Endothelial cell of umbilical vein (primary cell): Measurements from ENCODE around the gene MFNG. TPM values are rescaled to one million over a fixed set of nuclear protein-coding genes. Genes with fewer than 3 reads are reported as not detected.

Experiments used
- BruUV-seq: library from RNA; stranded (reverse); fragments of 400-500 nt; replicated peaks from 2 replicates; lab custom pipeline; 2021; lab: Mats Ljungman, UMichigan
- CTCF ChIA-PET: fragments of 300-600, 350-600 bp; sonication (Branson Sonifier 250); formaldehyde crosslinking; loops from one replicate; lab custom pipeline; 2021; ENCODE audit warnings: antibody characterized with exemption, inconsistent platforms; lab: Charles Lee
- POLR2A ChIA-PET: fragments of 300-600, 350-600 bp; sonication (Branson Sonifier 250); formaldehyde crosslinking; loops from one replicate; lab custom pipeline; 2021; ENCODE audit warnings: antibody characterized with exemption, inconsistent platforms; lab: Charles Lee
- DNase-seq: peaks from one replicate; pipeline ENCODE4 v3.0.0-alpha.2; 2011; ENCODE audit warnings: low read depth, low spot score
- FAIRE-seq: peaks from 2 replicates; lab custom pipeline; 2011; peaks lifted over from hg19 to GRCh38; lab: Jason Lieb, UNC
- H2AFZ ChIP-seq: 2 replicates; pipeline ENCODE4 v1.6.0; 2012; ENCODE audit warnings: low read depth, low read length, control low read depth, inconsistent platforms
- H3K27ac ChIP-seq: 2 replicates; pipeline ENCODE4 v1.5.1; 2011; ENCODE audit warnings: low read depth, mild to moderate bottlenecking, control low read depth, low read length, moderate library complexity; ENCODE audit not compliant: insufficient read depth
- H3K27me3 ChIP-seq, 2 experiments: 2 replicates each; pipeline versions ENCODE4 v1.6.0 to v1.6.1; 2011; ENCODE audit warnings: low read length in 2 of 2, mixed read lengths in 1 of 2; ENCODE audit not compliant: control insufficient read depth in 2 of 2, insufficient read depth in 2 of 2
- H3K36me3 ChIP-seq, 2 experiments: 2 replicates in 1 of 2; 3 replicates in 1 of 2; pipeline ENCODE4 v1.5.1; 2011; ENCODE audit warnings: low read length in 2 of 2, mild to moderate bottlenecking in 1 of 2, moderate library complexity in 1 of 2; ENCODE audit not compliant: control insufficient read depth in 2 of 2, insufficient read depth in 2 of 2; ENCODE audit errors: extremely low read depth in 1 of 2
- H3K4me1 ChIP-seq: 3 replicates; pipeline ENCODE4 v1.5.1; 2011; ENCODE audit warnings: mild to moderate bottlenecking, low read length; ENCODE audit not compliant: control insufficient read depth, insufficient read depth; ENCODE audit errors: extremely low read depth
- H3K4me2 ChIP-seq: 2 replicates; pipeline ENCODE4 v1.6.1; 2011; ENCODE audit warnings: low read length, control low read depth, mixed read lengths; ENCODE audit not compliant: insufficient read depth
- H3K4me3 ChIP-seq, 3 experiments: fragments of 200-600 bp in 1 of 3; sonication (generic), shearing (Covaris generic) in 1 of 3; replicated peaks in 1 of 3; 2 replicates each; pipeline ENCODE4 v1.5.1; 2011 to 2016; ENCODE audit warnings: control low read depth in 3 of 3, low read length in 3 of 3, mild to moderate bottlenecking in 2 of 3, inconsistent platforms in 1 of 3, low read depth in 1 of 3, moderate library complexity in 1 of 3; ENCODE audit not compliant: insufficient read depth in 1 of 3
- H3K79me2 ChIP-seq: 2 replicates; pipeline ENCODE4 v1.6.0; 2012; ENCODE audit warnings: low read length, inconsistent platforms; ENCODE audit not compliant: control insufficient read depth, insufficient read depth
- H3K9ac ChIP-seq: replicated peaks from 2 replicates; pipeline ENCODE3; 2011; ENCODE audit warnings: low read length, control low read depth; ENCODE audit not compliant: insufficient read depth; ENCODE audit errors: extremely low read depth
- H3K9me1 ChIP-seq: replicated peaks from 3 replicates; pipeline ENCODE4 v1.6.0; 2011; ENCODE audit warnings: mild to moderate bottlenecking, low read length; ENCODE audit not compliant: control insufficient read depth, insufficient read depth; ENCODE audit errors: extremely low read depth
- H3K9me3 ChIP-seq: replicated peaks from 2 replicates; pipeline ENCODE4 v1.5.1; 2012; ENCODE audit warnings: low read length, inconsistent platforms; ENCODE audit not compliant: control insufficient read depth, insufficient read depth
- H4K20me1 ChIP-seq: replicated peaks from 2 replicates; pipeline ENCODE3; 2011; ENCODE audit warnings: mild to moderate bottlenecking, low read length; ENCODE audit not compliant: control insufficient read depth, insufficient read depth; ENCODE audit errors: extremely low read depth
- EZH2 ChIP-seq: IDR thresholded peaks from 2 replicates; pipeline ENCODE4 v1.6.1; 2012; ENCODE audit warnings: borderline replicate concordance, low read depth, mild to moderate bottlenecking, moderate library complexity, low read length, inconsistent platforms; ENCODE audit not compliant: severe bottlenecking
- FOS ChIP-seq: IDR thresholded peaks from 2 replicates; pipeline ENCODE4 v1.6.1; 2011; ENCODE audit warnings: mild to moderate bottlenecking, low read length, moderate library complexity, borderline replicate concordance; ENCODE audit not compliant: insufficient read depth
- JUN ChIP-seq: IDR thresholded peaks from 2 replicates; pipeline ENCODE4 v1.6.1; 2011; ENCODE audit warnings: borderline replicate concordance, low read depth; ENCODE audit not compliant: insufficient read length, insufficient read depth
- POLR2A ChIP-seq: IDR thresholded peaks from 2 replicates; pipeline ENCODE4 v1.6.1; 2012; ENCODE audit warnings: low read depth, mild to moderate bottlenecking, control low read depth, low read length
- dilution Hi-C: fragments of 300-500 bp; cut with MboI; formaldehyde crosslinking; loops from one replicate; pipeline ENCODE4 v1.15.0; 2019; ENCODE audit warnings: low sequenced_read_pairs; ENCODE audit not compliant: extremely low pct_ligation_motif_present
- intact Hi-C: fragments of 100-400 bp; cut with micrococcal nuclease; formaldehyde crosslinking; loops from one replicate; pipeline ENCODE4 v1.10.0; 2022
- polyA plus RNA-seq, 4 experiments: library from polyadenylated mRNA; depleted of rRNA in 3 of 4; stranded (reverse) in 3 of 4; unstranded in 1 of 4; fragments of >200 nt; gene quantifications; 2 replicates each; pipeline versions ENCODE4 v1.2.1 to v1.2.3, GENCODE V29; 2011 to 2012; ENCODE audit warnings: missing spikeins in 1 of 4
- total RNA-seq: library from RNA; stranded (reverse); gene quantifications from 2 replicates; pipeline ENCODE4 v1.2.3, GENCODE V29; 2021
- TF ChIP-seq, protein P1 (sequence below), 2 donors: IDR thresholded peaks; 1 replicate in 1 of 2; 2 replicates in 1 of 2; pipeline ENCODE4 v1.5.1; 2011; ENCODE audit warnings: low read length in 2 of 2, mild to moderate bottlenecking in 2 of 2, moderate library complexity in 2 of 2, control low read depth in 1 of 2, inconsistent platforms in 1 of 2, low read depth in 1 of 2; ENCODE audit not compliant: insufficient read depth in 1 of 2; ENCODE audit errors: extremely low read depth in 1 of 2

The MFNG gene
- total and polyA plus RNA-seq, 2 donors (not counting 3 experiments of a cell fraction or from before 2014, with no cell fraction given), result 188 to 257 TPM

DNA sequence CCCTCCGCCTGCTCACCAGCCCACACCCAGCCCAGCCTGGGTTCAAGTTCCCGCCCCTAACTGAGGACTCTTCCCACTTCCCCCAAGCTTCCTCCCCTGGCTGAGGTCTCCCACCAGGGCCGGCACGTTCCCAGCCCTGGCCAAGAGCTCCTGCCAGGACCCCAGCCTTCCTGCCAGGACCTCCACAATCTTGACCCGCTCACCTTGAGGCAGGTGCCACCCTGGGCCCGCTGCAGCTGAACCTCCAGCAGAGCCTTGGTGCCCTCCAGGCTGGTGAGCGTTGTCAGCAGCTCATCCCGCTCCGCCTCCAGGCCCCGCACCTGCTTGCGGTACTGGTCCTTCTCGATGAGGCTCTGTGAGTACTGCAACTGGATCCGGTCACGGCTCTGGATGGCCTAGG lies 19.8 kb upstream of the MFNG start:
- dilution Hi-C loops, result no loop called here
- H3K9ac ChIP-seq, result no peak overlapping the region
- no peaks in the 10 kb centered on the region for H3K9me1 ChIP-seq
- FAIRE-seq, result no peak
- intact Hi-C loops, result no loop called here
- H3K27ac ChIP-seq, result no peak overlapping the region
- H3K4me2 ChIP-seq, result no peak overlapping the region
- H3K27me3 ChIP-seq, result no peaks in the 10 kb centered on the region
- no peak overlapping the region for H3K4me3 ChIP-seq
- H3K36me3 ChIP-seq, result peaks cover 2 to 29% of the 10 kb centered on the region in 2 experiments
- DNase-seq, result no peak
- H3K9me3 ChIP-seq, result no peaks in the 10 kb centered on the region
- peaks cover 39% of the 10 kb centered on the region for H3K4me1 ChIP-seq
- H3K79me2 ChIP-seq, result peaks cover 2% of the 10 kb centered on the region
- no peaks in the 10 kb centered on the region for H4K20me1 ChIP-seq
- ChIA-PET POLR2A (interaction anchor here (0.6 kb wide), 1 partner anchor 111 kb away, joined by 3 read pairs; no protein-coding TSS in a partner anchor), CTCF (interaction anchor here (1.3 to 1.8 kb wide), 3 partner anchors 20 to 33 kb away, joined by 3 to 5 read pairs (median 4); partner anchors contain the start of gene MFNG)
- no peak for TF ChIP-seq JUN
- no TSS peak for BruUV-seq
- no peak overlapping the region for H2AFZ ChIP-seq

- POLR2A ChIA-PET, result interaction anchor here (0.6 kb wide), 1 partner anchor 111 kb away, joined by 3 read pairs; no protein-coding TSS in a partner anchor
- no TSS peak for BruUV-seq
- H3K79me2 ChIP-seq, result peaks cover 2% of the 10 kb centered on the region
These were observed 19.4 kb upstream of the MFNG start for GRCh38 chr22:37505565-37505964.

More at GRCh38 chr22:37505565-37505964, 19.4 kb upstream of the MFNG start:
- DNase-seq, result no peak
- H3K9me1 ChIP-seq, result no peaks in the 10 kb centered on the region
- H3K4me2 ChIP-seq, result no peak overlapping the region
- H3K4me1 ChIP-seq, result peaks cover 43% of the 10 kb centered on the region
- CTCF ChIA-PET, result interaction anchor here (1.3 to 1.8 kb wide), 3 partner anchors 20 to 33 kb away, joined by 3 to 5 read pairs (median 4); partner anchors contain the start of gene MFNG
- H3K36me3 ChIP-seq, result peaks cover 2 to 29% of the 10 kb centered on the region in 2 experiments
- no peak overlapping the region for H3K9ac ChIP-seq
- TF ChIP-seq, protein P1, sequence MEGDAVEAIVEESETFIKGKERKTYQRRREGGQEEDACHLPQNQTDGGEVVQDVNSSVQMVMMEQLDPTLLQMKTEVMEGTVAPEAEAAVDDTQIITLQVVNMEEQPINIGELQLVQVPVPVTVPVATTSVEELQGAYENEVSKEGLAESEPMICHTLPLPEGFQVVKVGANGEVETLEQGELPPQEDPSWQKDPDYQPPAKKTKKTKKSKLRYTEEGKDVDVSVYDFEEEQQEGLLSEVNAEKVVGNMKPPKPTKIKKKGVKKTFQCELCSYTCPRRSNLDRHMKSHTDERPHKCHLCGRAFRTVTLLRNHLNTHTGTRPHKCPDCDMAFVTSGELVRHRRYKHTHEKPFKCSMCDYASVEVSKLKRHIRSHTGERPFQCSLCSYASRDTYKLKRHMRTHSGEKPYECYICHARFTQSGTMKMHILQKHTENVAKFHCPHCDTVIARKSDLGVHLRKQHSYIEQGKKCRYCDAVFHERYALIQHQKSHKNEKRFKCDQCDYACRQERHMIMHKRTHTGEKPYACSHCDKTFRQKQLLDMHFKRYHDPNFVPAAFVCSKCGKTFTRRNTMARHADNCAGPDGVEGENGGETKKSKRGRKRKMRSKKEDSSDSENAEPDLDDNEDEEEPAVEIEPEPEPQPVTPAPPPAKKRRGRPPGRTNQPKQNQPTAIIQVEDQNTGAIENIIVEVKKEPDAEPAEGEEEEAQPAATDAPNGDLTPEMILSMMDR (IDR thresholded peaks at IDR 0.05; ENCODE audit: extremely low read depth in 1 of 2, insufficient read depth in 1 of 2, low read depth in 1 of 2, low read length in 2 of 2), result no peak
- TF ChIP-seq EZH2 (no peak), FOS (no peak), JUN (no peak), POLR2A (no peak)
- H3K27ac ChIP-seq, result no peak overlapping the region
- dilution Hi-C loops (no loop called here), intact Hi-C loops (no loop called here)
- H2AFZ ChIP-seq, result no peak overlapping the region
- no peaks in the 10 kb centered on the region for H3K9me3 ChIP-seq
- no peaks in the 10 kb centered on the region for H4K20me1 ChIP-seq
- no peak overlapping the region for H3K4me3 ChIP-seq
- no peaks in the 10 kb centered on the region for H3K27me3 ChIP-seq
- FAIRE-seq, result no peak
